GM21576 (cell line): ENCODE data around the gene USP17L28.
"Not testable (repeated sequence)": the region's sequence is repeated elsewhere in the genome, so short reads cannot be mapped to it uniquely, and the experiment has no call there.

Experiments used
- ATAC-seq: cut with Tn5 transposase; IDR thresholded peaks from one replicate; pipeline ENCODE4 v1.9.1; 2021; ENCODE audit warnings: mild to moderate bottlenecking, moderate library complexity; ENCODE audit not compliant: unreplicated experiment

The USP17L28 gene

GRCh38 chr4:9348593-9348992 lies at the start of gene USP17L28:
Gene USP17L28, plus strand, starts transcription at chr4:9348893. Its CDS starts 0 bp downstream, at chr4:9348893.
- ATAC-seq, result not testable (repeated sequence)

- ATAC-seq, result not testable (repeated sequence)
Measured at GRCh38 chr4:9324191-9324590, 24.5 kb upstream of the USP17L28 start.

GRCh38 chr4:9324865-9325264 lies 23.8 kb upstream of the USP17L28 start, which contains the start of gene USP17L24:
Gene USP17L24, plus strand, starts transcription at chr4:9325165. Its CDS starts 0 bp downstream, at chr4:9325165.
- ATAC-seq, result not testable (repeated sequence)

GRCh38 chr4:9329611-9330010 lies 19.1 kb upstream of the USP17L28 start, which contains the start of gene USP17L25:
Gene USP17L25, plus strand, starts transcription at chr4:9329911. Its CDS starts 0 bp downstream, at chr4:9329911.
- not testable (repeated sequence) for ATAC-seq

- not testable (repeated sequence) for ATAC-seq
Measured at GRCh38 chr4:9334358-9334757, 14.3 kb upstream of the USP17L28 start, which contains the start of gene USP17L26. Gene USP17L26, plus strand, starts transcription at chr4:9334658. Its CDS starts 0 bp downstream, at chr4:9334658.

GRCh38 chr4:9339103-9339502 lies 9.6 kb upstream of the USP17L28 start, which contains the start of gene USP17L5:
Gene USP17L5, plus strand, starts transcription at chr4:9339403. Its CDS starts 0 bp downstream, at chr4:9339403.
- not testable (repeated sequence) for ATAC-seq

- not testable (repeated sequence) for ATAC-seq
Measured at GRCh38 chr4:9343848-9344247, 4.8 kb upstream of the USP17L28 start, which contains the start of gene USP17L27. Gene USP17L27, plus strand, starts transcription at chr4:9344148. Its CDS starts 0 bp downstream, at chr4:9344148.

- not testable (repeated sequence) for ATAC-seq
Measured at GRCh38 chr4:9350866-9351265, 2.2 kb downstream of the USP17L28 start.

GRCh38 chr4:9353338-9353737 lies 4.6 kb downstream of the USP17L28 start, which contains the start of gene USP17L29:
Gene USP17L29, plus strand, starts transcription at chr4:9353638. Its CDS starts 0 bp downstream, at chr4:9353638.
- ATAC-seq, result not testable (repeated sequence)

- ATAC-seq, result not testable (repeated sequence)
Measured at GRCh38 chr4:9362829-9363228, 14.1 kb downstream of the USP17L28 start, which contains the start of gene USP17L30. Gene USP17L30, plus strand, starts transcription at chr4:9363129. Its CDS starts 0 bp downstream, at chr4:9363129.

GRCh38 chr4:9379881-9380280 lies 31.2 kb downstream of the USP17L28 start:
- ATAC-seq, result not testable (repeated sequence)

- not testable (repeated sequence) for ATAC-seq
Measured at GRCh38 chr4:9381012-9381534, 32.4 kb downstream of the USP17L28 start.

- no peak for ATAC-seq
Measured at GRCh38 chr4:9384126-9384525, 35.4 kb downstream of the USP17L28 start.

- not testable (repeated sequence) for ATAC-seq
Measured at GRCh38 chr4:9389001-9389400, 40.3 kb downstream of the USP17L28 start.
